KOPT-K1 (cell line): ENCODE results near the gene ARHGDIG.
"Not testable (repeated sequence)": the region's sequence is repeated elsewhere in the genome, so short reads cannot be mapped to it uniquely, and the experiment has no call there.

Experiments
- H3K27ac ChIP-seq: fragments of 200-600 bp; sonication (generic); 2 replicates; pipeline ENCODE4 v1.5.1; 2016; ENCODE audit warnings: antibody characterized with exemption, mild to moderate bottlenecking, low read depth, low read length; ENCODE audit not compliant: poor library complexity, severe bottlenecking
- H3K36me3 ChIP-seq: fragments of 200-600 bp; sonication (generic); 2 replicates; pipeline ENCODE4 v1.5.1; 2017; ENCODE audit warnings: antibody characterized with exemption, mild to moderate bottlenecking, low read length, moderate library complexity; ENCODE audit not compliant: insufficient read depth
- H3K9me3 ChIP-seq: fragments of 200-600 bp; sonication (generic); 2 replicates; pipeline ENCODE4 v1.5.1; 2017; ENCODE audit warnings: antibody characterized with exemption, low read length, mild to moderate bottlenecking; ENCODE audit not compliant: insufficient read depth, poor library complexity, severe bottlenecking

ARHGDIG gene

GRCh38 chr16:316741-317464, 36.5 kb downstream of the ARHGDIG start:
- Histone ChIP-seq H3K27ac (no peak overlapping the region), H3K36me3 (peaks cover 35% of the 10 kb centered on the region), H3K9me3 (no peaks in the 10 kb centered on the region)

- peaks cover 28% of the 10 kb centered on the region for H3K36me3 ChIP-seq
- no peaks in the 10 kb centered on the region for H3K9me3 ChIP-seq
- no peak overlapping the region for H3K27ac ChIP-seq
Observed at GRCh38 chr16:317583-317982, 37.2 kb downstream of the ARHGDIG start.

- no peak overlapping the region for H3K27ac ChIP-seq
- peaks cover 19% of the 10 kb centered on the region for H3K36me3 ChIP-seq
Observed at GRCh38 chr16:318628-319027, 38.2 kb downstream of the ARHGDIG start.

GRCh38 chr16:320206-320605, 39.8 kb downstream of the ARHGDIG start:
- H3K27ac ChIP-seq, result no peak overlapping the region
- H3K9me3 ChIP-seq, result no peaks in the 10 kb centered on the region

More at GRCh38 chr16:318628-319027, 38.2 kb downstream of the ARHGDIG start:
- H3K9me3 ChIP-seq, result no peaks in the 10 kb centered on the region

GRCh38 chr16:321532-321931, 41.1 kb downstream of the ARHGDIG start:
- no peaks in the 10 kb centered on the region for H3K9me3 ChIP-seq
- H3K36me3 ChIP-seq, result peaks cover 10% of the 10 kb centered on the region
- no peak overlapping the region for H3K27ac ChIP-seq

More at GRCh38 chr16:320206-320605, 39.8 kb downstream of the ARHGDIG start:
- peaks cover 10% of the 10 kb centered on the region for H3K36me3 ChIP-seq

GRCh38 chr16:322476-323143, 42.2 kb downstream of the ARHGDIG start:
- peaks cover 10% of the 10 kb centered on the region for H3K36me3 ChIP-seq
- no peaks in the 10 kb centered on the region for H3K9me3 ChIP-seq
- no peak overlapping the region for H3K27ac ChIP-seq

- Histone ChIP-seq H3K36me3 (peaks cover 3% of the 10 kb centered on the region; the same call in 1 of the 2 replicates), H3K27ac (no peak overlapping the region), H3K9me3 (no peaks in the 10 kb centered on the region)
Observed at GRCh38 chr16:324201-324450, 43.7 kb downstream of the ARHGDIG start.

GRCh38 chr16:324451-325334, 44.3 kb downstream of the ARHGDIG start:
- H3K9me3 ChIP-seq, result no peaks in the 10 kb centered on the region
- no peaks in the 10 kb centered on the region for H3K36me3 ChIP-seq
- no peak overlapping the region for H3K27ac ChIP-seq

- no peak overlapping the region for H3K27ac ChIP-seq
Observed at GRCh38 chr16:325375-326145, 45.2 kb downstream of the ARHGDIG start.

GRCh38 chr16:330741-331140, 50.4 kb downstream of the ARHGDIG start:
- Histone ChIP-seq H3K36me3 (no peaks in the 10 kb centered on the region), H3K27ac (no peak overlapping the region), H3K9me3 (no peaks in the 10 kb centered on the region)

More at GRCh38 chr16:325375-326145, 45.2 kb downstream of the ARHGDIG start:
- no peaks in the 10 kb centered on the region for H3K9me3 ChIP-seq
- H3K36me3 ChIP-seq, result no peaks in the 10 kb centered on the region

GRCh38 chr16:331181-331814, 50.9 kb downstream of the ARHGDIG start:
- not testable (repeated sequence) for H3K27ac ChIP-seq, H3K36me3 ChIP-seq, H3K9me3 ChIP-seq
